DND-41 (cell line): Measurements from ENCODE around the gene IDS.

ENCODE experiments used
- EZH2 ChIP-seq: IDR thresholded peaks from 3 replicates; pipeline ENCODE4 v1.6.1; 2012; ENCODE audit warnings: borderline replicate concordance, low read depth, mild to moderate bottlenecking, moderate library complexity, low read length, inconsistent platforms; ENCODE audit not compliant: severe bottlenecking
- TF ChIP-seq, protein P1 (sequence below): IDR thresholded peaks from 2 replicates; pipeline ENCODE4 v1.5.1; 2012; ENCODE audit warnings: borderline replicate concordance, low read length, moderate library complexity, mild to moderate bottlenecking; ENCODE audit not compliant: poor library complexity, severe bottlenecking; ENCODE audit errors: extremely low read depth

DNA sequence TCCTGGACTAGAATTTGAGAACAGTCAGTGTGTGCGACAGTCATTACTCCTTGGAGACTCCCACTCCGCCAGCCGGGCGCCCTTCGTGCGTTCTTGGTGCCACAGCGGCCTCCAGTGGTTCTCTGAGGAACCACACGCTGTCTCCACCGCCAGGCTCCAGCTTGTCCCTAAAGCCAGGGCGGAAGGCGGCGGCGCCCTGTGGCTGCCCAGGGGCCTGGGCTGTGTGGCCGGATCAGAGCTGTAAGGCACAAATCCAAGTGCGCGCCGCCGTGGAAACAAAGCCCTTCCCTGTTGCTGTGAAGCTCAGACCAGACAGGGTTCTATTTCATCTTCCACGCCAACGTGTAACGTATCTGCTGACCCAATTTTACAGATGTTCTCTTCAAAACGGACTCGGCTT lies 34.2 kb downstream of the IDS start:
- no peak for TF ChIP-seq EZH2
- TF ChIP-seq, protein P1, sequence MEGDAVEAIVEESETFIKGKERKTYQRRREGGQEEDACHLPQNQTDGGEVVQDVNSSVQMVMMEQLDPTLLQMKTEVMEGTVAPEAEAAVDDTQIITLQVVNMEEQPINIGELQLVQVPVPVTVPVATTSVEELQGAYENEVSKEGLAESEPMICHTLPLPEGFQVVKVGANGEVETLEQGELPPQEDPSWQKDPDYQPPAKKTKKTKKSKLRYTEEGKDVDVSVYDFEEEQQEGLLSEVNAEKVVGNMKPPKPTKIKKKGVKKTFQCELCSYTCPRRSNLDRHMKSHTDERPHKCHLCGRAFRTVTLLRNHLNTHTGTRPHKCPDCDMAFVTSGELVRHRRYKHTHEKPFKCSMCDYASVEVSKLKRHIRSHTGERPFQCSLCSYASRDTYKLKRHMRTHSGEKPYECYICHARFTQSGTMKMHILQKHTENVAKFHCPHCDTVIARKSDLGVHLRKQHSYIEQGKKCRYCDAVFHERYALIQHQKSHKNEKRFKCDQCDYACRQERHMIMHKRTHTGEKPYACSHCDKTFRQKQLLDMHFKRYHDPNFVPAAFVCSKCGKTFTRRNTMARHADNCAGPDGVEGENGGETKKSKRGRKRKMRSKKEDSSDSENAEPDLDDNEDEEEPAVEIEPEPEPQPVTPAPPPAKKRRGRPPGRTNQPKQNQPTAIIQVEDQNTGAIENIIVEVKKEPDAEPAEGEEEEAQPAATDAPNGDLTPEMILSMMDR: peak; percentile 79
